Caco-2 (cell line): ENCODE measurements around the gene TOE1. TPM values are rescaled to one million over a fixed set of nuclear protein-coding genes. Genes with fewer than 3 reads are reported as not detected.

Experiments
- BruUV-seq: library from RNA; stranded (reverse); fragments of 400-500 nt; replicated peaks from 2 replicates; lab custom pipeline; 2021; lab: Mats Ljungman, UMichigan
- CTCF ChIA-PET: fragments of 300-600 bp; sonication (Branson Sonifier 250); formaldehyde crosslinking; loops from one replicate; lab custom pipeline; 2022; ENCODE audit warnings: antibody characterized with exemption; lab: Charles Lee
- POLR2A ChIA-PET: fragments of 300-600 bp; sonication (Branson Sonifier 250); formaldehyde crosslinking; loops from one replicate; lab custom pipeline; 2022; ENCODE audit warnings: antibody characterized with exemption; lab: Charles Lee
- DNase-seq, 2 experiments: peaks; one replicate each; pipeline versions ENCODE4 v3.0.0 to v3.0.0-alpha.2; 2020 to 2022
- H3K27me3 ChIP-seq: replicated peaks from 2 replicates; pipeline ENCODE4 v1.6.0; 2011; ENCODE audit warnings: low read length; ENCODE audit not compliant: control insufficient read depth, insufficient read depth
- H3K36me3 ChIP-seq: 2 replicates; pipeline ENCODE4 v1.5.1; 2011; ENCODE audit warnings: low read length; ENCODE audit not compliant: control insufficient read depth, insufficient read depth
- H3K4me1 ChIP-seq: fragments of 250-450 bp; sonication (Bioruptor Pico); 2 replicates; pipeline ENCODE4 v1.5.1; 2020; ENCODE audit warnings: mild to moderate bottlenecking
- H3K4me3 ChIP-seq: 2 replicates; pipeline ENCODE4 v1.5.1; 2011; ENCODE audit warnings: low read depth, mild to moderate bottlenecking, control low read depth, low read length
- H3K9me3 ChIP-seq: fragments of 250-450 bp; sonication (Bioruptor Pico); 2 replicates; pipeline ENCODE4 v1.5.1; 2020; ENCODE audit warnings: mild to moderate bottlenecking, moderate library complexity
- H3K27ac Mint-ChIP-seq: one replicate; pipeline ENCODE4 v1.8.0; 2022; ENCODE audit warnings: mixed read lengths; ENCODE audit not compliant: unreplicated experiment
- H3K27me3 Mint-ChIP-seq: one replicate; pipeline ENCODE4 v1.8.0; 2022; ENCODE audit warnings: mixed read lengths; ENCODE audit not compliant: insufficient read depth, unreplicated experiment
- H3K36me3 Mint-ChIP-seq: one replicate; pipeline ENCODE4 v1.8.0; 2022; ENCODE audit warnings: mild to moderate bottlenecking, mixed read lengths; ENCODE audit not compliant: insufficient read depth, unreplicated experiment
- H3K4me1 Mint-ChIP-seq: one replicate; pipeline ENCODE4 v1.8.0; 2022; ENCODE audit warnings: low read depth, mixed read lengths; ENCODE audit not compliant: unreplicated experiment
- H3K4me3 Mint-ChIP-seq: one replicate; pipeline ENCODE4 v1.8.0; 2022; ENCODE audit warnings: mild to moderate bottlenecking, moderate library complexity, mixed read lengths; ENCODE audit not compliant: unreplicated experiment
- H3K9me3 Mint-ChIP-seq: one replicate; pipeline ENCODE4 v1.8.0; 2022; ENCODE audit warnings: mixed read lengths; ENCODE audit not compliant: unreplicated experiment
- CTCF ChIP-seq, 2 experiments: fragments of 200-600 bp in 1 of 2; IDR thresholded peaks; 1 replicate in 1 of 2; 2 replicates in 1 of 2; pipeline versions ENCODE4 v1.5.1 to v1.8.0; 2011 to 2022; ENCODE audit warnings: antibody characterized with exemption in 1 of 2, control low read depth in 1 of 2, inconsistent platforms in 1 of 2, low read depth in 1 of 2, low read length in 1 of 2, mild to moderate bottlenecking in 1 of 2, moderate library complexity in 1 of 2; ENCODE audit not compliant: insufficient read depth in 1 of 2, severe bottlenecking in 1 of 2, unreplicated experiment in 1 of 2
- intact Hi-C: fragments of 100-400 bp; cut with micrococcal nuclease; formaldehyde crosslinking; loops from one replicate; pipeline ENCODE4 v1.10.0; 2022; ENCODE audit not compliant: unreplicated experiment
- total RNA-seq: library from RNA; stranded (reverse); gene quantifications from 2 replicates; pipeline ENCODE4 v1.2.3, GENCODE V29; 2022

Gene TOE1
- total RNA-seq, 1 experiment from 2014 or later: 15.5 TPM

GRCh38 chr1:45297666-45298356, 42.2 kb upstream of the TOE1 start:
- H3K9me3 Mint-ChIP-seq: no peaks in the 10 kb centered on the region
- DNase-seq: no peak
- H3K4me3 Mint-ChIP-seq: no peak overlapping the region
- no peak overlapping the region for H3K27ac Mint-ChIP-seq
- intact Hi-C loops: no loop called here
- no peaks in the 10 kb centered on the region for H3K27me3 Mint-ChIP-seq
- no peaks in the 10 kb centered on the region for H3K36me3 Mint-ChIP-seq
- no peaks in the 10 kb centered on the region for H3K36me3 ChIP-seq
- no peaks in the 10 kb centered on the region for H3K9me3 ChIP-seq
- ChIA-PET POLR2A (no interaction called here), CTCF (interaction anchor here (0.9 to 3.2 kb wide), 2 partner anchors 284 to 443 kb away, joined by 3 to 16 read pairs; no protein-coding TSS in a partner anchor)
- BruUV-seq: no TSS peak
- no peaks in the 10 kb centered on the region for H3K27me3 ChIP-seq
- no peaks in the 10 kb centered on the region for H3K4me1 ChIP-seq
- H3K4me3 ChIP-seq: no peak overlapping the region
- peaks cover 9% of the 10 kb centered on the region for H3K4me1 Mint-ChIP-seq
- TF ChIP-seq CTCF (IDR thresholded peaks at IDR 0.05; ENCODE audit: insufficient read depth in 1 of 2, low read depth in 1 of 2, low read length in 1 of 2, severe bottlenecking in 1 of 2, unreplicated experiment in 1 of 2): no peak

- H3K4me3 Mint-ChIP-seq: no peak overlapping the region
- Histone ChIP-seq H3K9me3 (no peaks in the 10 kb centered on the region), H3K27me3 (no peaks in the 10 kb centered on the region), H3K4me1 (peaks cover 1% of the 10 kb centered on the region; the same call in 1 of the 2 replicates), H3K4me3 (no peak overlapping the region), H3K36me3 (no peaks in the 10 kb centered on the region)
- BruUV-seq: no TSS peak
- no peak overlapping the region for H3K27ac Mint-ChIP-seq
- no peaks in the 10 kb centered on the region for H3K36me3 Mint-ChIP-seq
- POLR2A ChIA-PET: no interaction called here
- H3K4me1 Mint-ChIP-seq: peaks cover 10% of the 10 kb centered on the region
- intact Hi-C loops: no loop called here
- no peaks in the 10 kb centered on the region for H3K9me3 Mint-ChIP-seq
- no peaks in the 10 kb centered on the region for H3K27me3 Mint-ChIP-seq
- CTCF ChIA-PET: interaction anchor here (0.8 to 3.2 kb wide), 3 partner anchors 281 to 287 kb away, joined by 4 to 16 read pairs (median 9); partner anchors contain the start of gene UROD
- TF ChIP-seq CTCF (IDR thresholded peaks at IDR 0.05; ENCODE audit: insufficient read depth in 1 of 2, low read depth in 1 of 2, low read length in 1 of 2, severe bottlenecking in 1 of 2, unreplicated experiment in 1 of 2): no peak
- no peak for DNase-seq
Measured at GRCh38 chr1:45299296-45299695, 40.7 kb upstream of the TOE1 start.

GRCh38 chr1:45299981-45300668, 39.8 kb upstream of the TOE1 start:
- H3K9me3 Mint-ChIP-seq: no peaks in the 10 kb centered on the region
- Histone ChIP-seq H3K9me3 (no peaks in the 10 kb centered on the region), H3K4me1 (peaks cover 7% of the 10 kb centered on the region; the same call in 1 of the 2 replicates), H3K27me3 (no peaks in the 10 kb centered on the region), H3K4me3 (no peak overlapping the region), H3K36me3 (no peaks in the 10 kb centered on the region)
- ChIA-PET POLR2A (no interaction called here), CTCF (interaction anchor here (1.2 to 3.2 kb wide), 3 partner anchors 282 to 288 kb away, joined by 9 to 16 read pairs (median 14); partner anchors contain the start of gene UROD)
- no peak overlapping the region for H3K4me3 Mint-ChIP-seq
- peak in 1 of 2 experiments; percentile 50 for TF ChIP-seq CTCF (IDR thresholded peaks at IDR 0.05; ENCODE audit: insufficient read depth in 1 of 2, low read depth in 1 of 2, low read length in 1 of 2, severe bottlenecking in 1 of 2, unreplicated experiment in 1 of 2)
- H3K27me3 Mint-ChIP-seq: no peaks in the 10 kb centered on the region
- peaks cover under 1% of the 10 kb centered on the region for H3K36me3 Mint-ChIP-seq
- intact Hi-C loops: loop anchor here (1.0 to 10.0 kb wide), 4 partner anchors 70 to 465 kb away; no protein-coding TSS in a partner anchor
- peaks cover 16% of the 10 kb centered on the region for H3K4me1 Mint-ChIP-seq
- H3K27ac Mint-ChIP-seq: no peak overlapping the region
- DNase-seq: peak in 1 of 2 experiments; percentile 54
- no TSS peak for BruUV-seq
